HG02642 (cell line): ENCODE measurements around the gene LHX5.

ENCODE experiments used
- ATAC-seq: cut with Tn5 transposase; IDR thresholded peaks from one replicate; pipeline ENCODE4 v1.9.1; 2021; ENCODE audit warnings: mild to moderate bottlenecking; ENCODE audit not compliant: unreplicated experiment, poor library complexity

LHX5 gene

DNA sequence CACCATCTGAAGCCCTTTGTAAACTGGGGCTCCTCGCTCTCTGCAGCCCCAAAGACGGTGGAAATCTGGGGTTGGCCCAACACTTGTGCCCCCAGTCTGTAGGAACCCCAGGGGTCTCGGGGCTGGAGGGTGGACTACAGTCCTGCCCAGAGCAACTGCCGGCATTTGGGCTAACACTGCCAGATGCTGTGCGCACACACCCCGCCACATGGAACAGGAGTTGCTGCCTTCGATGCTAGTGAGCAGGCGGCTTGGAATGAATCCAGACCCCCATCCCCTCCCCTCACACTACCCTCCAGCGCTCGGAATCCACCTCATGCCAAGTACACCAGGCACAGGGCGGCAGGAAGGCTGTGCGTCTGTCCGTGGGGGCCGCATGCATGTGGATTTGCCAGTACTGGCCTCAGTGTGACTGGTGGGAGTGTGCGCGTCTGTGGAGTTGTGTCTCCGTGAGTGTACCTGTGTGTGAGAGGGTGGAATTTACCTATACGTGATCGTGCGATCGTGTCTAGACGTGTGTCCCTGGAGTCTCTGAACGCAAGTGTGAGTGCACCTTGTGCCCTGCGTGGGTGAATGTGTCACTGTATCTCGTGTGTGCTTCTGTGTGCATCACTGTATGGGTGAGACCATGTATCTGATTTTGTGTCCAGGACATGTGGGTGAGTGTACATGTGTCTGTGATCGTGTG, 5.1 kb downstream of the LHX5 start:
- no peak for ATAC-seq

DNA sequence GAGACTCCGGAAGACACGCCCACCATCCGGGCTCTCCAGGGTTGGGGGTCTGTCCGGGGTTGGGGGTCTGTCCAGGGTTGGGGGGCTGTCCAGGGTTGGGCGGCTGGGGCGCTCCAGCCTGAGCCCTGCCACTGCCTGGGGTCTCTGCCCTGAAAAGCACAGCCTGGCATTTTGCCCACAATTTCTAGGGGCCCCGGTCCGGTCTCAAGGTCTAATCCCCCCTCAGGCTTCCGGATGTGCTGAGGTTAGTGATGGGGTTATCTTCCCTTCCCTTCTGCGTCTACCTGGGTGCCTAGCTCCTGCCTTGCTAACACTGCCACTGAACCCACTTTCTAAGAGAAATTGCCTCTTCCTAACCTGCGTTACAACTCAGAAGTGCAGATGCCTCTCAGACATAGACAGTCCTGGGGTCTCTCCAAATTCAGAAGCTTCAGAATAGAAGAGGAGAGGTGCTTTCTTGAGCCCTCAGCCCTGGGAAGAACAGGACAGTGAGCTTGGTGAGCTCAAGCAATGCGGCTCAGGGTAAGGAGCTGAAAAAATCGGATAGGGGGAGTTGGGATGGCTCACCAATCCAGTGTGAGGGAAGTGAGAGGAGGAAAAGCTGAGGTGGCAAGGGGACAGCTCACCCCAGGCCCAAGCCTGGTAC, 5.7 kb downstream of the LHX5 start:
- no peak for ATAC-seq

DNA sequence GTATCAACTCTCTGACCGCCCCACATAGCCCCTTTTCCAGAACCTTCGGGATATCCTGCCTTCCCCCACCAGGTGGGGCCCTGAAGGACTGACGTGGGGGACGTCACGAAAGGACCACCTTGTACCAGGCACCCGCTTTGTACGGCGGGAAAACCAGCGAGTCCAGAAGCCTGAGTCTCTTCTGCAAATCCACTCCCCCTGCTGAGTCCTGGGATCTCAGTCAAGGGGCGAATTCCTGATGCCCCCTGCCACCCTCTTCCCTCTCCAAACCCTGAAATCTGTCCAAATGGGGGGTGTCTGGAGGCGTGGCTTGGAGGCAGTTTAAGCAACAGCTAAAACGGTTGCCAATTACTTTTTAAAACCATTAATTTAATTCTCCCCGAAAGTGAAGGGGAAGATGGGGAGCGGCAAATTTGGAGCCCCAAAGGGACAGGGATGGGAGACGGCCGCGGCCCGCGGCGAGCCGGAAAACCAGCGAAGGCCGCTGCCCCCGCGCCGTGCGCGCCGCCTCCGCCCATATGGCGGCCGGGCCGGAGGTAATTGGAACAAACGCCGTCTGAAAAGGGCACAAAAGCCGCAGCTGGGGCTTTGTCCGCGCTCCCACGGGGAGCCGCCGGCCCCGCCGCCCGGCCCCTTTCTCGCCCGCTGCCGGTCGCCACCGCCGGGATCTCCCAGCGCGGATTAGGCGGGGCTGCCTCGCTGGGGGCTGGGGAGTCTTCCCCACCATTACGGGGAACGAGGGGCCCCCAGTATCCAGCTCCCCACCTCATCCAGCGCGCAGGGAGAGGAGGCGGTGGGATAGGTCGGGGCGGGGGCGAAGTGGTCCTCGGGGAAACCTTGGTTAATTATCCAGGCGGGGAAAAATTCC, 6.6 kb downstream of the LHX5 start:
- no peak for ATAC-seq

DNA sequence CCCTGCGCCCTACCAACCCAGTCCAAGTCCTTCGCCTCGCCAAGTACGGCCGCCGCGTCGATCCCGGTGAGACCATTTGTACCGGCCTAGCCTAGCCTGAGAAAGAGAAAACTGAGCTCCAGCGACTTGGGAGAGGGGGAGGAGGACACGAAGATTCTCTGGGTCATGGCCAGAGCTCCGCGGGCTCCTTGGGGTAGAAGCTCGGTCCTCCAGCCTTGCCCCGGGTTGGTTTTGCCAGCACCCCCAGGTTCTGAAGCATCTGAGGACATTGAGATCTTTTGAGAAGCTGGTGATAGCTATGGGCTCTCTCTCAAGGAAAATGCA, 7.3 kb downstream of the LHX5 start:
- ATAC-seq = no peak

DNA sequence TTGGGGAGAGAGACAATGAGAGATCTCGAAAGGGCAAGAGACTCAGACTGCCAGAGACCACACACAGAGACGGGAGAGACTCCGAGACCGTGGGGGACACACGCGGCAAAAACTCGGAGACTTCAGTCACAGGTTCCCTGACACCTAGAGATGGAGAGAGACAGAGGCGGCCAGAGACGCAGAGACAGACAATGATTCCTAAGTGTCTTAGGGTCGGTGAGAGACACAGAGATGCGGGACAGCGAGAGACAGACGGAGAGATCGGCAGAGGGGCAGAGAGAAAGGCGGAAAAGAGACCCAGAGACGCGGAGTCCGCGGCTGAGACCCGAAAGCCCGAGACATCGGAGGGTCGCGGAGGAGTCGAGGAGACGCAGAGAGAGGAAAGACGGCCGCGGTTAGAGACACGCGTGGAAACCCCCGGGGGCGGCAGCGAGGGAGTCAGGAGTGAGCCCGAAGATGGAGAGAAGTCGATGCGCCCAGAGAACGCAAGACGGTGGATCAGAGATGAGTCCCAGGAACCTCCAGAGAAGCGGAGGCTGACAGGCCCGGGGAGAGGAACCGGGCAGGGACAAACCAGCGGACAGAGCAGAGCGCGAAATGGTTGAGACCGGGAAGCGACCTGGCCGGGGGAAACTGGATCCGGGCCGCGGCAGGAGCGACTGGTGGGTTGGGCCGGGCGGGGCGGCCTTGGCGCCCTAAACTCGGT, 7.8 kb downstream of the LHX5 start:
- ATAC-seq = no peak

DNA sequence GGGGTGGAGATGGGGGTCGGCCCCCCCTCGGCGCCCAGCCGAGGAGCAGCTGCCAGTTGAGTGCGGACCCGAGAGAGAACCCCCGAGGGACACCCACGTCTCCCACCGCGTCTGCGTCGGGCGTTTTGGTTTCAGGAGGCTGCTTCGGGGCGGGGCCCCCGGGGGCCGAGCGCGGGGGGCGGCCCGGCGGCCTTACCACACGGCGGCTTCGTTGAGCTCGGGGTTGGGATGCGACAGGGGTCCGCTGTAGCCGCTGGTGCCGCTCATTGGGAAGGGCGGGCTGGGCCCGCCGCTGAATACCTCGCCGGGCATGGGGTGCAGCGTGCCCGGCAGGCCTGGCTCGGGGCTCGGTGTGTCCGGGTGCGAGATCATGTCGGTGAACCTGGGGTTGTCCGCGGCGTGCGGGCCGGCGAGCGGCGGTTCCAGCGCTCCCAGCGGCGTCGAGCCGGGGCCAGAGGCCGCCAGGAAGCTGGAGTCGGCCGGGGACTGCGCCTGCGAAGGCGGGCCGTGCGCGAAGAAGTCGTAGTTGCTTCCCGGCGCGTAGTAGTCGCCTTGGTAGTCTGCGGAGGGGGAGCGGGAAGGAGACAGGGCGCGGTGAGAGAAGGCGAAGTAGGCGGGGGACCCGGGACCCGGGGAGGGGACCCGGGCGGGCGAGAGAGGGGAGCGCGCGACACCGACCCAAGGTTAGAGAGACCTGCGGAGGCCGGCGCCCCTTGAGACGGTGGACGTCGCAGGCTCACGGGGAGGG, 8.5 kb downstream of the LHX5 start:
- ATAC-seq = no peak

DNA sequence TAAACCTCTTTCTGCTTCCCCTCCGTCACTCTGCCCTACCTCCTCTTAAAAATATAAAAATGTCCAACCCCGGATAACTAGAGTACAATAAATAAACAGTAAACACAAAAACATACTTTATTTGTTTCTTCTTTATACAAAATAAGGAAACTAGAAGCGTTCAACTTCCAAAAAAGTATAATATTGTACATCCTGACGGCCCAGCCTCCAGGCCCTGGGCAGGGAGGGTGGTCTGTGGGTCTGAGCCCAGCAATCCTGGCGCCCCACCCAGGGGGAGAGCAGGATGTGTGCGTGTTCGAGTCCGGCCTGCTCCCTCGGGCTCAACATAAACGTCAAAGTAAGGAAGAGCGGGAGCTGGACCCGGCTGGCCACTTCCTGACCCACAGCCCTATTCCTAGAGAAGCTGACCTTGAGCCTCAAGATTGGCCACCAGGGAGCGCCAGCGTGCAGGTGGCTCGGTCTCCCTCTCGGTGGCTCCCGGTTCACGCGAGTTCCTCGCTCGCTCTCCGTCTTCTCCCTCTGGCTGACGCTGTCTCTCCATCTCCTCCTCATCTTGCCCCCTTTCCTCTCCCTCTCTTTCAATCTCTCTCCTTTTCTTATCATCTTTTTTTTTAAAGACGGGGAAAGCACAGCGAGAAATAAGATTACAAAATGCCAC, 9.4 kb downstream of the LHX5 start:
- no peak for ATAC-seq

DNA sequence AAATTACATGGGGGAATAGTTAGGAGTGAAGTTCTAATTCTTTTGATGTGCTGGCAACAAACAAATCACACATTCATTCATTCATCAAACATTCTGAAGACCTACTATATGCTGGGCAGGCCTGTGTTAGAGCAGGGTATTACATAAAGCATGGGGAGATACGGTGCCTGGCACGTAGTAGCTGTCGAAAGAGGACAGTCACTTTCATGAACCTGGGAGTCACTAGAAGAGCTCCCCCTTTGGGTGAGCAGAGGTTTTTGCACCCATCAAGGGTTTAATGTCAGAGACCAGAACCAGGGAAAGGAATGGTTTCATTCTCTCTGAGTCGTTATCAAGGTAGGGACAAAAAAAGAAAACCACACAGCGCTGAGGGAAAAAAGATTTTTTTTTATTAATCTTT, 10.0 kb downstream of the LHX5 start:
- no peak for ATAC-seq

DNA sequence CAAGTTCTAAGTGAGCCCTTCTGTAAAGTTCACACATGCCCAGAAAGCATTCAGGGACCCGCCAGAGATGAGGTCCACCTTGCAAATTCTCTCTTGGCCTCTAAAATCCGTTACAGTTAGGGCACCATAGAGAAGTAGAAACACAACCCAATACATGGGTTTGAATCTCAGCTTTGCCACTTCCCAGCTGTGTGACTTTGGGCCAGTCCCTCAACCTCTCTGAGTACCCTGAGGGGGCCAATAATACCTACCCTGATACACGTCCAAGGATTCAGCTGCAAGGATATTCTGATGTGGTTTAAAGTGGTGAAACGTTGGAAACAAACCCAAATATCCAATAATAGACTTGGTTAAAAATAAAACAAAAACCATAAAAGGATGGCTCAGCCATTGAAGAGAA, 11.7 kb downstream of the LHX5 start:
- ATAC-seq = no peak

DNA sequence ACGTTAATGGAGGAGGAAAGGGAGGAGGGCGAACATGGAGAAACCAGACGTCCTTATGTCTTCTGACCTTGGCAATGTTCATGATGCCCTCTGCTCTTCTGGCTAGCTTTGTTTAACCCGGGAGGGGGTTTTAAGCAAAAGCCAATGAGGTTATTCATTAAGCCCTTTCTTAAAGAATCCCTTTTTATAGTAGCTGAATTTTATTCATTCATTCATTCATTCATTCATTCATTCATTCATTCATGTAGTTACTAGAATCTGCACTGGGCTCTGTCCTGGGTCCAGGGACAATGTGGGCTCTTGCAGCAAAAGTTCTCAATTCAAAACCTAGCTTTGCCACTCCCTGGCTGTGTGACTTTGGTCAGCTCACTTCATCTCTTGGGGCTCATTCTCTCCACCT, 14.0 kb downstream of the LHX5 start:
- ATAC-seq = no peak

DNA sequence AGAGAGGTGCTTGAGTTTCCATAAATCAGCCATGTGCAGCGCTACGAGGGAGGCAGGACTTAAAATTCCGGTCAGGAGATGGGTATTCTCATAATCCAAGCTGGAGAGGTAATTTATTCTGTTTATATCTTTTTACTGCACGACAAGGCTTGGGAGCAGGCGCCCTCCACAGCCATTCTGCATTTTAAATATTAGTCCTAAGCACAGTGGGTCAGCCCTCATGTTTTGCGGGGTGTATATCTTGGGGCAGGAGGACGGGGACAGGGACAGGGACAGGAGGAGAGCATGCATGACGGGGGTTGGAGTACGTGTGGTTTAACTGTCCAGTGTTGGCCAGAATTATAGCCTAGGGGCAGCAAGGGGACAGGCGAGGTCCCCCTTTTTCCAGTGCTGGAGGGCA, 14.5 kb downstream of the LHX5 start:
- no peak for ATAC-seq

DNA sequence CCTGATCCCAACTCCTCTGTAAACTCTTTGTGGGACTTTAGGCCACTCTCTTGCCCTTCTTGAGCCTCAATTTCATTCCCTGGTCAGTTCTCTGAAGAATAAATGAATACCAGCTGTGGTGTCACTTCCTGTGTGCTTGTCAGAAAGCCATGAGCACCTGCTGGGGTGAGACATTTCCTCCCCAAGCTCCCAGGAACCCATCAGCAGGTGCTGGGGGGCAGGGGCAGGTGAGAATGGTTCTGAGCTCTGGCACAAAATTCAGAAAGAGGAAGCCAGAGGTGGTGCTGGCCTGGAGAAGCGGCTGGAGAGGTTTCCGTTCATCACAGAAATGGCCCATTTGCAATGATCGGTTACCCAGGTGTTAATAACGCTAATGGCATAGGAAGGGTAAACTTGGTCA, 14.9 kb downstream of the LHX5 start:
- no peak for ATAC-seq

DNA sequence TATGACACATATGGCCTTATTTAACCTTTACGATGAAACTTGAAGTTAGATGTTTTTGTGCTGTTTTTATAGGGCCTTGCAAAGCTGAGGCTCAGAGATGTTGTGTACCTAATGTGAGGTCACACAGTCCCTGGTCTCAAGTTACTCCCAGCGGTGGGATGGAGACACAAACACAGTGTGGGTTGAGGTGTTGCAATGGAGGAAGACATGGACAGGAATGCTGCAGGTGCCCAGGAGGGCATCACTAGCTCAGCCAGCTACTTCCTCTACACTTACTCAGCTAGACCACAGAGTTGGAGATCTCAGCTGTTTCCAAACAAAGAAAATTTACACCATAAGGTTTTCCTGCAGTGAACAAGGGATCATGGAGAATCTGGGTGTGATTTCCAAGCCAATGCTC, 15.5 kb downstream of the LHX5 start:
- ATAC-seq = no peak

DNA sequence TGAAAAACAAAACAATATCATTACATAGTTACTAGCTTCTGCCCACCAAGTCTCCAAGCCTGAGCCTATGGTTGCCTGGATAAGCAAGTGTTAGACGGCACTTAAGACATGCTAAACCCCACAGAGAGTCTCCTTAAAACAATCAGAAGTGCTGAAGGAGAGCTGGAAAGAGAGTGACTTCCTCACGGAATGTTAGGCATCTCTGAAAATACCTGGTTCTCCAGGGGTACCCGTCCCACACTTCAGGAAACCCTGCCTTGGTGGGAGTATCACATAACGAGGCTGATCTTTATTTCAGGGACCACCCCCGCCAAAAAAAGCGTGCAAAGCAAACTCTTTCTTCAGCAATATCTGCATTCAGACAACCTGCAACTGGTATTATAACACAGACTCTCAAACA, 18.3 kb downstream of the LHX5 start:
- ATAC-seq = no peak

DNA sequence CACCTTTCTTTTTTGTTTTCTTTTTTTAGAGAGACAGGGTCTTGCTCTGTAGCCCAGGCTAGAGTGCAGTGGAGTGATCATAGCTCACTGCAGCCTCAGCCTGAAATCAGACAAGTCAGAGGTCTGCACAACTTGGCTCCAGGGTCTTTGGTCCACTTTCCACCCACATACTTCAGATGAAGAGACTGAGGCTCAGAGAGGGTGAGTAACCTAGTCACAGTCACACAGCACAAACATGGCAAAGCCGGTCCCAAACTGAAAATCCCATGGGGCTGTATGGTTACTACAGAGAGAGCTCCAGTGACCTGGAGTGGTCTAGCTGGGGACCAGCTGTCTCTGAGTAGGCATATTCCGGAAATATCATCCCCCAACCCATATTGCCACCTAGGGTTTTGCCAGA, 19.2 kb downstream of the LHX5 start:
- ATAC-seq = no peak

DNA sequence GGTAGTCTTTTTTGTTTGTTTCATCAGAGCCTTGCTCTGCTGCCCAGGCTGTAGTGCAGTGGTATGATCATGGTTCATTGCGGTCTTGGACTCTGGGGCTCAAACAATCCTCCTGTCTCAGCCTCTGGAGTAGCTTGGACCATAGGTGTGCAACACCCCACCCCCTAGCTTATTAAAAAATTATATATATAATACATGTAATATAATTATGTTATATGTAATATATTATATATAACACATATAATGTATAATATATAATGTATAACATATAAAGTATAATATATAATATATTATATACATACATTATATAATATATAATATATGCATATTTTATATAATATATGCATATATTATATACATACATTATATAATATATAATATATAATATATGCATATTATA, 21.8 kb downstream of the LHX5 start:
- no peak for ATAC-seq

DNA sequence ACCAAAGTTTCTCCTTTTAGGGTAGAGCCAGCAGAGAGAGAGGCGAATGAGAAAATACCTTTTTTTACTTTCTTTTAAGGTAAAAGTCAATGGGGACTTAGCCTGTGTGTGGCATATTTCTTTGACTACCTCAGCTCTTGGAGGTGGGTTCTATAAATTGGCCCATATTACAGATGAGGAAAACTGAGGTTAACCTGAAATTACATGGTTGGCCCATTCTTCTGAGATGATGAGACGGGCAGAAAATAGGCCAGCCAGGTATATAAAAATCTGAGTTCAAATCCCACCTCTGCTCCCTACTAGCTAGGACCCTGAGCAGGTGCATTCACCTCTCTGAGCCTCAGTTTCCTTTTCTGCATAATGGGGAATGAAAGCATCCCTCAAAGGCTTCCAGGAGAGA, 22.4 kb downstream of the LHX5 start:
- no peak for ATAC-seq

DNA sequence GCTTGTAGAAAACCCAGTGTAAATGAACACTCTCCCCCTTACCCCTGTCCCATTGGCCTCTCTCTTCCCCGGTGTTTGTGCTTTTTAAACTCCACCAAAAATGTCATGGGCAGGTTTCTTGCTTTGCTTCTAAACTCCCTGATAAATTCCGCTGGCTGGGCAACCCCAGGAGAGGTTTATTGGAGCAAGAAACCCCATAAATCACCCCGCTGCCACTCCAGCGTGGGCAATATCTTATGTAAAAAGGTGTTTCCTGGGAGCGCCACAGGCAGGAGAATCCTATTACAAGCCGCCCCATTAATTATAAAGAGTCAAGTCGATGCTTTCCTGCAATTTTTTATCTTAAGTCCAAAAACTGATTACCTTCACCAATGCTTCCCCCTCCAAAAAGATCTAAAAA, 22.8 kb downstream of the LHX5 start:
- no peak for ATAC-seq

DNA sequence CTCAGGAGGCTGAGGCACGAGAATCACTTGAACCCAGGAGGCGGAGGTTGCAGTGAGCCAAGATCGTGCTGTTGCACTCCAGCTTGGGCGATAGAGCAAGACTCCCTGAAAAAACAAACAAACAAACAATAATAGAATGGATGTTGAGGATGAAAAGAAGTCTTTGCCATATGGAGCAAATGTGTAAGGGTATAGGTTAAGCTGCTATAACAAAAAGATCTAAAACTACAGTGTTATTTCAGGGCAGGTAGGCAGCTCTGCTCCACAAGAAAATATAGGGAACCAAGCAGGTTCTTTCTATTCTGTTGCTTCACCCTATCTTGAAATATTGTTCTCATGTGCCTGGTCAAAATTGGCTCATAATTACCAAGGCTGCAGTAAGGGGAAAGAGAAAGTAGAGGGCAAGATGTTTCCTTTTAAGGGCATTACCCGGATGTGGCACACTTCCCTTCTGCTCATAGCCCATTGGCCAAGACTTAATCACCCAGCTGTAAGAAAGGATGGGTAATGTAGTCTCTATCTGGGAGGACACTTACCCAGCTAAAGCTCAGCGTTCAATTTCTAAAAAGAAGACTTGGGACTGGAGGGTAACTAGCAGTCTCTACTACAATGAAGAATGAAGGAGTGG, 26.0 kb downstream of the LHX5 start:
- no peak for ATAC-seq
